GM11168 (cell line): ENCODE measurements around the gene GINS2.

Source experiments
- in situ Hi-C: fragments of 300-500 bp; cut with MboI; formaldehyde crosslinking; loops from one replicate; pipeline ENCODE4 v1.12.0; 2022; ENCODE audit warnings: low sequenced_read_pairs; ENCODE audit not compliant: unreplicated experiment

GINS2 gene

DNA sequence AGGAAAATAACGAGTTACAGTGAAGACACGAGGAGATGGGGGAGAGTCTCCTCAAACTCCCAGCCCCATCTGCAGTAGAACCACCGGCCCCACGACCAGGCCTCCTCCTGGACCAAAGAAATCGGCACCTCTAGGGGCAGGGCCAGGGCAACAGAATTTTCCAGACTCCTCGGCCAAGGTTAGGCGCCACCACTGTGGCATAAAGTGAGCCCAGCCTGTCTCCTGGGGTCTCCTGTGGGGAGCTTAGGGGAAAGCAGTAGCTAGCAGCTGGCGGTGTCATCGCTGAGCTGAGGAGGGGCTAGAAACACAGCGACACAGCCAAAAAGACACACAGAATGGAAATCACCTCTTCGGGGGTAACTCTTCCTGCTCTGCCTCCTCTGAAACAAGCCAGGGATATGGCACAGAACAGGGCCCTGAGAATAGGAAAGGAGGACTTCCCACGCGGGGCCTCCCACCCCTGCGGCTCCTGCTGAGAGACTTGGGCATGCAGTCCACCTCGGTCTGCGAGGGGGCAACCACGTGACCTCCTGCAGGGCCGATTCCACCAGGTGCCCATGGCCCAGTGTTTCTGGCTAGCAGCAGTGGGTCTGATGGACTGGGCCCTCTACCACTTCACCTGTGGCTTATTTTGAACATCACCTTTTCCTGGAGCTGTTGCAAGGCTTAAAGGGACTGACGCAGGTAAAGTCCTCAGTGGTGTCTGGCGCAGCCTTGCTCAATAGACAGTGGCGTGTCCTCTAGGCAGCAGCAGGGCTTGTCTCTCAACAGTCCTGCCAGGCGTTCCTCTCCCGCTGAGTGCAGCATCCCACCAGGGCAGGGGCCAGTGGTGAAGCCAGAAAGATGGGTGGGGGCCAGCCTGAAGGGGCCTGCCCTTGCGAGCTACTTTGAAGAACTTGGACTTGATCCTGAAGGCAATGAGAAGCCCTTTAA is 6.7 kb upstream of the GINS2 start:
- in situ Hi-C loops: no loop called here

DNA sequence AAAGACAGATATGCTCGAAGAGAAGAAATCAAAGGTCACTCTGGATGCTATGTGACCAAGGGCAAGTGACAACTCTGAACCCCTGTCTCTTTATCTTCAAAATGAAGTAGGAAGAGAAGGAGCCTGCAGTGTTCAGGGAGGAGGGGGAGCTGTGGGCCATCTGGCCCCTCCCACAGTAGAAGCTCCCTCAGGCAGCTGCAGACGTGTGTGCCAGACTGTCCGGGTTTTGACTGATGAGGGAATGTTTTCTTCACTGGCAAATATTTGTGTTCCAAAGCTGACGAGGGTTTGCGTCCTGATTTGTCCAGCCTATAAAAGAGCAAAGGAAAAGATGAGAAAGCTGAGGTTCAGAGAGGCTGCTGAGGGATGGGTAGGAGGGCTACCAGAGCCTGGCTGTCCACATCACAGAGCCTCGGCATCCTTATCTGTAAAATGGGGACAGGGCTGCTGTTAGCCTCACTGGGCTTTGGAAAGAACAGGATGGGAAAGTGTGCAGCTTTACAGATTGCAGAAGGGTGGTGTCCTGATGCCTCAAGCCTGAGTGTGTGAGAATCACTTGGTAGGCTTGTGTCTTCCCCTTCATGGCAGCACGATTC is 1.8 kb upstream of the GINS2 start:
- in situ Hi-C loops: no loop called here

DNA sequence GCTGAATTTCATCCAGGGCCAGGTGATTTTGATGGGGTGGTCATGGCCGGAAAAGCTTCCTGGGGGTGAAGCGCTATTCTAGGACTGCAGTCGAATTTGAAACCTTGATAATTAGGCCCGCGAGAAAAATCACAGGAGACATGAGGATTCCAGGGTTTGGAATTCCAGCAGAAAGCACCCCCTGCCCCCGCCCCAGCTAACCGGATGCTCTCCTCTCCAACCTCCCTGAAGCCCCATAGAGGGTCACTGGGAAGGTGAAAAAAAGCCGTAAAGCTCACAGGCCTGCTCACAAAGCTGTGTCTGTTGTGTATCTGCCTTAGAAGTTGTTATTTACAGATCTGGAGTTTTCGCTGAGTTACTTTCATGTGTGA is 1.2 kb upstream of the GINS2 start:
- in situ Hi-C loops: no loop called here

DNA sequence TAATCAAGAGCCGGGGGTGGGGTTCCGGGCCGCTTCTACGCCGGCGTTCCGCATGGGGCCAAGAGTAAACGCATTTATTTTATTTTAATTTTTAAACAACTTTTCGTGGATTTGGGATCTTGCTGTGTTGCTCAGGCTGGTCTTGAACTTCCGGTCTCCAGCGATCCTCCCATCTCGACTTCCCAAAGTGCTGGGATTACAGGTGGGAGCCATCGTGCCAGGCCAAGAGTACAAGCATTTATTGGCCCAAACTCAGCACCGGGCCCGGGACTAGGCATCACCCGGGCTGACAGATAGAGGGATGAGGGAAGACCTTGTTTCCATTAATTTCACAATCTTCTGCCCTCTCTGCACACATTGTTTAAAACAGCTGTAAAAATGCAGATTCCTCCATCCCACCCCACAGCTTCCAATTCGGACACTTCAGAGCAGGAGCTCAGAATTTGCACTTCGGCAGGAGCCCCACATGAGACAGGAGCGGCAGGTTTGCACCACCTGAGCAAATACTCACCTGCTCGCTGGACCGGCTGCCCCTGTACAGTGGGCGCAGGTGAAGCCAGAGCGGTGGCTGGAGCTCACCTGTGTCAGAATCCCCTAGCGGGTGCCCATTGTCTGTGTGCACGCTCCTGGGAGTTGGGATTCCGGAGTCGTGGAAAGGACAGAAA is 663 bp upstream of the GINS2 start:
- in situ Hi-C loops: no loop called here

DNA sequence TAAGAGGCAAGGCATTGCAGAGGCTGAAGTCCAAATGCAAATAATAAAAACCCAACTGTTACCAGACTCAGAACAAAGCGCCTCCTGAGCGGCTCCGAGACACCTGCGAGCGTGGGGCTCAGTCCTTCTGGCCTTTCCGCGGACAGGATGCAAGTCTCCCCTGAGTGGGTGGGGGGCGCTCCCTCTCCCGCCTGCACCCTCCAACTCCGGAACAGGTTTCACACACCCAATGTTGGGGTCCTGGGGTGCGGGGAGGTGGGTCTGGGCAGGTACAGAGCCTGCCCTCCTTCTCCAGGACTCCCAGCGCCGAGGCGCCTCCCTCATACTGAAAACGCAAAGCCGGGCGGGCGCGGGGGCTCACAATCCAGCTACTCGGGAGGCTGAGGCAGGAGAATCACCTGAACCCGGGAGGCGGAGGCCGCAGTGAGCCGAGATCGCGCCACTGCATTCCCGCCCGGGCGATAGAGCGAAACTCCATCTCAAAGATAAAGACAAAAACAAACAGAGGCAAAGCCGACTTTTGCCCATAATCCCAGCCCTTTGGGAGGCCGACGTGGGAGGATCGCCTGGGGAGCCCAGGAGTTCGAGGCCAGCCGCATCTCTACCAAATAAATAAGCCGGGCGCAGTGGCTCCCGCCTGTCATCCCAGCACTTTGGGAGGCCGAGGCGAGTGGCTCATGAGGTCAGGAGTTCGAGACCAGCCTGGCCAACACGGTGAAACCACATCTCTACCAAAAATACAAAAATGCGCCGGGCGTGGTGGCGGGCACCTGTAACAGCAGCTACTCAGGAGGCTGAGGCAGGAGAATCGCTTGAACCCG is 893 bp downstream of the GINS2 start:
- in situ Hi-C loops: no loop called here

DNA sequence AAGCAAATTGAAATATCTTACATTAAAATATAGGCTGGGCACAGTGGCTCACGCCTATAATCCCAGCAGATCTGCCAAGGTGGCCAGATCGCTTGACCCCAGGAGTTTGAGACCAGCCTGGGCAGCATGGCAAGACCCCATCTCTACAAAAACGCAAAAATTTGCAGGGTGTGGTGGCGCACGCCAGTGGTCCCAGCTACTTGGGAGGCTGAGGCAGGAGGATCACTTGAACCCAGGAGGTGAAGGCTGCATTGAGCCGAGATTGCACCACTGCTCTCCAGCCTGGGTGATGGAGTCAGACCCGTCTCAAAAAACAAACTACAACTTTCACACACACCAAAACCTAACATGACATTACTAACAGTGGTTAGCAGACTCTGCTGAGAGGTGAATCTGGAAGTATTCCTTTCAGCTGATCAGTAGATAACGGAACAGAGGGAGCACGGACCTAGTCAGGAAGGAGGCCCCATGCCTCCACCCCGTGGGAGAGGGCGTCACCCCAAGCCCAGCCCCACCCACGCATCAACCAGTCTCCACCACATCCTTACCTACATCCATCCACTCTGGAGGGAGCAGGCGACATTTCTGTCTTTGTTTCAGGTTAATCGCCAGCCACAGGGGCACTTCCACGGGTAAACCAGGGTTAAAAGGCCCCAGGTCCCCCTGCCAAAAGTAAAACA is 1.7 kb downstream of the GINS2 start:
- in situ Hi-C loops: no loop called here

DNA sequence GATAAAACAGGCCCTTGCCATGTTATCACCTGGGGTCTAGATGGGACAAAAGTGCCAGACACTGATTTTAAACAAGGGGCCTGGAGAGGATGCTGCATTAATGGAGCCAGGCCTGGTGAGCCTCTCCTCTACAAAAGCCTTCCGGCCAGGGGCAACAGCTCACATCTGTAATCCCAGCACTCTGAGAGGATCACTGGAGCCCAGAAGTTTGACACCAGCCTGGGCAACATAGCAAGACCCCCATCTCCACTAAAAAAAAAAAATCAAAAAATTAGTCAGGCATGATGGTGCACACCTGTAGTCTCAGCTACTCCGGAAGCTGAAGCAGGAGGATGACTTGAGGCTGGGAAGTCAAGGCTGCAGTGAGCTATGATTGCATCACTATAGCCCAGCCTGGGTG is 3.5 kb downstream of the GINS2 start:
- in situ Hi-C loops: no loop called here

DNA sequence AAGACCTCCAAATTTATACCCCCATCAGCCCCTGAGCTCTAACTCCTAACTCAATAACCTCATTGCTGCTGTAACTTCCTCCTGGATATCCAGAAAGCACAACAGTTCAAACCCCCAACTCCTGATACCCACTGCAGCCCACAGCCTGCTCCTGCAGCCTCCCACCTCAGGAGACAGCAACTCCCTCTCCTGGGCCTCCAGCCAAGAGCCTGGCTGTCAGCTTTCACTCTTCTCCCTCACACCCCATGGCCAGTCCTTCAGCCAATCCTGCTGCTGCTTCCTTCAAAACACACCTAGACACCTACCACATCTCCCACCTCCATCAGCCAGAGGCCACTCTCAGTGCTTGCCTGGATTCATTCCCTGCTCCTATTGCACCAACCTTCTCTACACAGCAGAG is 5.4 kb downstream of the GINS2 start:
- in situ Hi-C loops: no loop called here

DNA sequence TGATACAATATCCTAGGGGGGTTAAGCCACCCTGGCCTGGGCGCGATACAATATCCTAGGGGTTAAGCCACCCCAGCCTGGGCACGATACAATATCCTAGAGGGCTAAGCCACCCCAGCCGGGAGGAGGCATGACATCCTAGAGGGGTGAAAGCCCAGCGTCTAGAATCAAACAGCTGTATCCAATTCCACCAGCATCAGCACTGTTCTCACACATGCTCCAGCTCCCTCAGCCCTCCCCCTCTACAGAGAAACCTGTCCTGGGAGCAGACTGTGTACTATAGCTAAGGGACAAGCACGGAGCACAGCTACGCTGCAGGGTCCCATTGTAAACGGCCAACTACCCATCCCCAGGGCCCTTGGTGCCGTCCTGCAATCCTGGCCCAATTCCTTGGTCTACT is 6.2 kb downstream of the GINS2 start:
- in situ Hi-C loops: no loop called here

DNA sequence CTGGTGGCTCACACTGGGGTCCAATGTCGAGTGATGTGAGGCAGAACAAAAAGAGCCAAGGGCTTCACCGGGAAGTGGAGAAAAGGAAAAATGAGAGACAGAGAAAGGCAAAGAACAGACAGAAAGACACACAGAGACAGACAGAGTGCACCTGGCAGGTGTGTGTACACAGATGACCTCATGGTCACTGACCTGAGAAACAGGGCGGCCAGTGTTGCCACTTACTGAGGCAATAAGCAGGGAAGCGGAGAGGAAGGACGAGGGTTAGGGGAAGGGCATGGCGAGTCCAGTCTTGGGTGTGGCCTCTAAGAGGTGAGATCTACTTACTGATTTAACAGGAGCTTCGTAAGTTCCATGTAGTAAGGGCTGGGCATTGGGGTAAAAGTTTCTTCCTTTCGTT is 7.5 kb downstream of the GINS2 start:
- in situ Hi-C loops: no loop called here

DNA sequence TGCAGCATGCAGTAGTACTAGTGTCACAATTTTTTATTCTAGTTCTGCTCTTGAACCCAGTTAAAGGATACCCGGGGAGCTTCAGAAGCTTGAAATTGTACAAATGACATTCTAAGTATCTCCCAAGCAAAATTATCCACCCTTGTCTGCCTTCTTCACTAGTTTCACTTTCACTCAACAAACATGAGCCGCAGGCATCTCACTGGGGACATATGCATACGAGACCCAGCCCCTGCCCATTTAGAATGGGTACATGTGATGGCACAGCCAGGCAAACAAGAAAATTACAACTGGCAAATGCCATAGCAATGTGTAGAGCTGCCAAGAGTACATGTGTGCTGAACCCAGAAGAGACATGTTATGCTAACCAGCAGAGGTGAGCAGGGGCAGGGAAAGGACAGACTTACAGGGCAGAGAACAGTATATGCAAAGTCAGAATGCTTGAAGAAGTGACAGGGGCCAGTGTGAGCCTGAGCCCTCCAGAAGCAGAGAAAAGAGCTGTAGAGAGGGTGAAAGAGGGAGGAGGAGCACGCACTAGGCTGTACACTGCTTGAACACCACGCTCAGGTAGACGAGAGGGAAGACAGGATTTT is 8.3 kb downstream of the GINS2 start:
- in situ Hi-C loops: no loop called here

DNA sequence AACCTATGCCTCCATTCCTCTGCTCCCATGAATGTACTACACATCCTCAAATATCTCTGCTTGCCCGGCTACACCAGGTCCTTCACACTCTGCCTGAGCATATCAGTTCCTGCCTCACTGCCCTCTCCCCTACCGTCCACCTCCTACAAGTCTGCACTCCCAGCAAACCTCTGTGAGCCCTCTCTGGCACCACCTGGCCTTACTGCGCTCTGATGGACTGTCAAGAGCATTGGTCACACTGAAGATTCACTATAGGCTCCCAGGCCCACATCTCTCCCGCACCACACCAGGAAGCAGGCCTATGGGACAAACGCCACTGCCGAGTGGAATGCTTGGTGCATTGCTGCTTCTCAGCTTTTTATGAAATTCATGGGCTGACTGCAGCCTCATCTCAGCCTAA is 8.9 kb downstream of the GINS2 start:
- in situ Hi-C loops: no loop called here

DNA sequence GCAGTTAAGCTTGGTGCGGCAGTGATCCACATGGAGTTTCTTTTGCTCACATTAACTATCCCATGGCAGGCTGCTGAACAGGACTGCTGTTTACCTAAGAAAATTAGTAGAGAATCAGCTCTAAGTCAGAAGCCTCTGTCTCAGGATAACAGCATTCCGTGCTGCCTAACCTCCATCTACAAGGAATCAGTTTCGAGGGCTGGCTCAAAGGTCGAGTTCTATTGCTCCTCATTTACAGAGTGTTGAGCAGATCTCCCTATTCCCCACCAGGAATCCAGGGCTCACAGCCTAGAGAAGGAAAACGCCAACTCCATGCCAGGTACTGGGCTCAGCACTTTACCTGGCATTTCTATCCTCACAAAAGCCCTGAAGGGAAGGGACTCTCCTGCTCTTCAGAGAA is 9.9 kb downstream of the GINS2 start:
- in situ Hi-C loops: no loop called here

DNA sequence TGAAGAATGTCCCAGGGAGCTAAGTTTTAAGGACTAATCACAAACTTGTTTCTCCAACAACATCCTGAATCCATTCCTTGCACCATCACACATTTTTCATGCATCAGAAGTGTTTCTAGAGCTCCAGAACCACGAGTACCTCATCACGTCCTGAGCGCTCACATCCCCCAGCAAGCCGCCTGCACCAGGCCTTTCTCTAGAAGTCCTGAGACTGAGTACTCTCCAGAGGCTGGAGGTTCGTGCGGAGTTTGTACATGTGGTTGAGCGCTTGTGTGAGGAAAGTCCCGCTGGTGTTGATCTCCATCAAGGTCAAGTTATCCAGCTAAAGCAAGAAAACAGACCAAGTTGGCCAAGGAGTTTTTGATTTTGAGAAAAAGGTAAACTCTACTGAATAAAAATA is 10.7 kb downstream of the GINS2 start:
- in situ Hi-C loops: no loop called here

DNA sequence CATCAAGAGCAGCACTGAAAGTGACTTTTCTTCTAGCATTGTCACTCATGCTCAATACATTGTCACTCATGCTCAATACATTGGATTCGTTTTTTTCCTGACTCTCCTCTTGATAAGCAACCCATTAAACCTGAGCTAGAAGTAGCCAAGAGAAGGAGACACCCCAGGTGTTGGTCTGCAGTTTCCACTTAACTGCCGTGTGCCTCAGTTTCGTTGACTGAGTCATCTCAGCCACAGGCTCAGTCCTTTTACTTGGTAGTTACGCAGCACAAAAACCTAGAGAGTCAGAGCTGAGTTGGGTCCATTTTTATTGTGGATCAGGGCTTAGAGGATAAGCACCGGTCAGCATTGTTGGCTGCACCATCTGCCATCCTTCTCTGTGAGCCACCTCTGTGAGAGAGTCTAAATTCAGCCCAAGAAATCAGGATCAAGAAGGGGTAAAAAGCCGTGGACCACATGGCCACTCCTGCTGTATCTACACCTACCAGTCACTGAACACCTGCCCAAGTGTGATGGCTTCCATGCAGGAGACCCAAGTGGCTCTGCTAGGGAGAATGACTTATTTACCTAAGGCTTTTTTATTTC is 11.3 kb downstream of the GINS2 start:
- in situ Hi-C loops: no loop called here

DNA sequence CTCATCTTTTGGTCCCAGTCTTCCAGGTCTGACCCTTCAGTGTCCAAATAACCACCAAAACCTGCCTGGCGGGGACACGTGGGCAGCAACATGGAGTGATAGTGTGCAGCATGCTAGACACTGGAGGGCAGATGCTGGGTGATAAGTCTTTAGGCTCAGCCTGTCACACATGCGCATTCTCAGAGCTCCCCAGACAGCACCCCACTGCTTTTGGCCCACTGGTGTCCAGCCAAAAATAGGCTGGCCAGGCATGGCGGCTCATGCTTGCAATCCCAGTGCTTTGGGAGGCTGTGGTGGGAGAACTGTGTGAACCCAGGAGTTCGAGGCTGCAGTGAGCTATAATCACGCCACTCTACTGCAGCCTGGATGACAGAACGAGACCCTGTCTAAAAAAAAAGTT is 12.3 kb downstream of the GINS2 start:
- in situ Hi-C loops: no loop called here

DNA sequence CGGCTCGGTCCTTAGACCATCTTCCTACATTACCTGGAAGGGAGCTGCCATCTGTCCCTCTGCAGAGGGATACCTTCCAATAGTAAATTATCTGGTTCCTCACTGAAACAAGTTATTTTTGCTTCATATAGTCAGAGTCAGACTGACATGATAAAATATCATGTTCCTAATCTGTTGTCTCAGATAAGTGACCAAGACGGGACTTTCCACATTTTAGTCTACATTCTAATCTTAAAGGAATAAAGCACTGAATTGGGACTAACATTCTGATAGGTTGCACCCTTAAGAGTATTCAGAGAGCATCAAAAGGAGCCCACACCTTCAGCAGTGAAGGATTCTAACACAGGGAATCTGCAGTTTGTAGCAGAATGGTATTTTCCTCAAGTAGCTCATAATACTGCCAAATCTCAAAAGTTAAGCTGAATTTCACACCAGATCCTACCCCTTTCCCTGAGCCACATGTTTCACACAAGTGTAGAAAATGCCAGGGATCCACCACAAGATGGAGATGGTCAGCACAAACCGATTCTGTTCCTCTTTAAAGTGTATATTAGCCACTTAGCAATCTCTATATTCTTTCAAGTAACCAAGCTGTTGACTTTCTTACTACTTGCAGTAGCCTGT is 13.4 kb downstream of the GINS2 start:
- in situ Hi-C loops: no loop called here

DNA sequence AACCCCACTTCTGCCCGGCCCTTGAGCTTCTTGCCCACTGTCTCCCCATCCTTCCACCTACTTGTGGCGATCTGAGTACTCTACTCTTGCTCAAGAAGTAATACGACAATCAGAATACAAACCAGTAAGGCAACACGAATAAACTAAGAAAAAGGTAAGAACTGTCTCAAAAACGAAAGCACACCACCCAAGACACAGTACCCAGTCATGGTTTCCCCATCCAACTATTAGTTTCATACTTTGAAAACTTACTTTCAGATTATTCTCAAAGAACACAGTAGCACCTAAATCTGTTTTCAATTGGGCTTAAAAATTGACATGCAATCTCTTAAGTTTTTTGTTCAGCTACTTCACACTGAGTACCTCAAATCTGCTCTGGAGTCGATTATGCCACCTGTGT is 13.9 kb downstream of the GINS2 start:
- in situ Hi-C loops: no loop called here

DNA sequence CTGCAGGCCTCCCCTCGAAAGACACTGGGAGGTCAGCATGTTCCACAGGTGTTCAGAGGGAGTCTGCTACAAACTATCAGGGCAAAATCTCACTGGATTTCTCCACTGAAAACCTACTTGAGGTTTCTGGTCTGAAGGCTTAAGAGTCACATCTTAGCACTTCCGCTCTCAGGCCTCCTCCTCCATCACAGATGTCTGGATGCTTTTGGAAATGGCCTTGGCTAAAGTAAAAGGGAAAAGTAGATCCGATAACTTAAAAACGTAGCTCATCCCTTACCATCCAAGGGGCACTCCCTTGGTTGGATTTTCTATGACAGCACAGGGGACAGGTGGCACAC is 14.4 kb downstream of the GINS2 start:
- in situ Hi-C loops: no loop called here
